Sigmoid colon (tissue), 7 donors: ENCODE data around the gene EPG5. TPM values are rescaled to one million over a fixed set of nuclear protein-coding genes. Genes with fewer than 3 reads are reported as not detected.

Source experiments
- DNase-seq: peaks from one replicate; pipeline ENCODE4 v3.0.0-alpha.2; 2019
- H3K27ac ChIP-seq, 4 donors: fragments of 200-600 bp; sonication (generic); one replicate each; pipeline ENCODE4 v1.5.1; 2016 to 2019; ENCODE audit warnings: mild to moderate bottlenecking in 1 of 4
- H3K27me3 ChIP-seq, 3 donors: fragments of 200-600 bp; sonication (generic); one replicate each; pipeline ENCODE4 v1.5.1; 2019; ENCODE audit warnings: mild to moderate bottlenecking in 1 of 3
- H3K36me3 ChIP-seq, 4 donors: fragments of 200-600 bp; sonication (generic); one replicate each; pipeline ENCODE4 v1.5.1; 2016 to 2019
- H3K4me1 ChIP-seq, 4 donors: fragments of 200-600 bp; sonication (generic); one replicate each; pipeline ENCODE4 v1.5.1; 2017 to 2019
- H3K4me3 ChIP-seq, 4 donors: fragments of 200-600 bp; sonication (generic); one replicate each; pipeline ENCODE4 v1.5.1; 2017 to 2019; ENCODE audit warnings: mild to moderate bottlenecking in 2 of 4, moderate library complexity in 1 of 4
- H3K9me3 ChIP-seq, 4 donors: fragments of 200-600 bp in 3 of 4; sonication (generic) in 3 of 4; one replicate each; pipeline versions ENCODE4 v1.5.1 to v1.6.1; 2013 to 2019
- CTCF ChIP-seq, 4 experiments: fragments of 450-650 bp in 3 of 4; fragments of 200-600 bp in 1 of 4; IDR thresholded peaks; one replicate each; pipeline ENCODE4 v1.5.1; 2016 to 2019; ENCODE audit warnings: antibody characterized with exemption in 4 of 4, mild to moderate bottlenecking in 3 of 4, moderate library complexity in 2 of 4
- EP300 ChIP-seq, 4 donors: sonication (generic); formaldehyde crosslinking; IDR thresholded peaks; one replicate each; pipeline ENCODE4 v1.6.1; 2017; ENCODE audit warnings: antibody characterized with exemption in 4 of 4
- POLR2A ChIP-seq, 2 donors: fragments of 450-650 bp; IDR thresholded peaks; one replicate each; pipeline ENCODE4 v1.6.1; 2016; ENCODE audit warnings: antibody characterized with exemption in 2 of 2, mild to moderate bottlenecking in 2 of 2, moderate library complexity in 2 of 2
- POLR2AphosphoS5 ChIP-seq, 4 donors: sonication (generic); formaldehyde crosslinking; IDR thresholded peaks; one replicate each; pipeline ENCODE4 v1.6.1; 2017; ENCODE audit warnings: antibody characterized with exemption in 4 of 4
- WGBS, 2 donors: extraction: QIAGEN DNeasy Blood & Tissue Kit; methylation state at CpG; one replicate each; pipeline ENCODE4 v1.1.7; 2013; 5-methylcytosine and 5-hydroxymethylcytosine counted together
- intact Hi-C: fragments of 100-400 bp; cut with DNase I; formaldehyde crosslinking; loops from one replicate; pipeline ENCODE4 v1.15.1; 2023
- polyA plus RNA-seq, 3 donors: library from polyadenylated mRNA; stranded (reverse); fragments of 200-250 nt; gene quantifications; one replicate each; pipeline ENCODE4 v1.2.3, GENCODE V29; 2013
- total RNA-seq, 4 donors: library from RNA; depleted of rRNA; stranded (reverse); fragments of >200 nt; gene quantifications; one replicate each; pipeline ENCODE4 v1.1.0, GENCODE V29; 2016
- donor health status: healthy with polysubstance abuse.
- donor health status: Bipolar disorder and iron deficiency.
- donor health status: healthy.

The EPG5 gene
- total and polyA plus RNA-seq, 7 donors = 3.7 to 29.1 (median 17.1) TPM

- no peak overlapping the region for H3K27ac ChIP-seq
- no peaks in the 10 kb centered on the region for H3K27me3 ChIP-seq
- intact Hi-C loops = no loop called here
- TF ChIP-seq EP300 (IDR thresholded peaks at IDR 0.05) (no peak), POLR2A (IDR thresholded peaks at IDR 0.05) (no peak), CTCF (IDR thresholded peaks at IDR 0.05) (no peak), POLR2AphosphoS5 (IDR thresholded peaks at IDR 0.05) (no peak)
- no peaks in the 10 kb centered on the region for H3K9me3 ChIP-seq
- H3K4me3 ChIP-seq = no peak overlapping the region
- H3K36me3 ChIP-seq = peaks cover 0 to 32% (median 15%) of the 10 kb centered on the region in 4 donors
- no peak for DNase-seq
- peaks cover 0 to 16% (median 8%) of the 10 kb centered on the region in 4 donors for H3K4me1 ChIP-seq
These were observed 10.0 kb downstream of the EPG5 start for GRCh38 chr18:45957100-45957499.

GRCh38 chr18:45954070-45954934 lies 12.8 kb downstream of the EPG5 start:
- 92 to 96% methylated on average over 7 of the region's 7 CpGs for WGBS, 2 donors
- Histone ChIP-seq H3K4me3 (no peak overlapping the region), H3K9me3 (no peaks in the 10 kb centered on the region), H3K27me3 (no peaks in the 10 kb centered on the region), H3K4me1 (peaks cover 0 to 10% (median 8%) of the 10 kb centered on the region in 4 donors), H3K36me3 (peaks cover 0 to 58% (median 17%) of the 10 kb centered on the region in 4 donors), H3K27ac (peak overlapping the region in 1 of 4 donors; percentile 2)
- intact Hi-C loops = no loop called here
- TF ChIP-seq POLR2AphosphoS5 (IDR thresholded peaks at IDR 0.05) (no peak), EP300 (IDR thresholded peaks at IDR 0.05) (no peak), CTCF (IDR thresholded peaks at IDR 0.05) (no peak), POLR2A (IDR thresholded peaks at IDR 0.05) (no peak)
- DNase-seq = no peak

- 94% methylated on average over 4 of the region's 4 CpGs for WGBS, 2 donors
- TF ChIP-seq POLR2AphosphoS5 (IDR thresholded peaks at IDR 0.05) = no peak
- TF ChIP-seq POLR2A (IDR thresholded peaks at IDR 0.05) = no peak
- no peak for TF ChIP-seq EP300 (IDR thresholded peaks at IDR 0.05)
- TF ChIP-seq CTCF (IDR thresholded peaks at IDR 0.05) = no peak
- intact Hi-C loops = no loop called here
- Histone ChIP-seq H3K4me1 (peaks cover 0 to 10% (median 8%) of the 10 kb centered on the region in 4 donors), H3K9me3 (no peaks in the 10 kb centered on the region), H3K27ac (no peak overlapping the region), H3K27me3 (no peaks in the 10 kb centered on the region), H3K36me3 (peaks cover 5 to 90% (median 43%) of the 10 kb centered on the region in 4 donors), H3K4me3 (no peak overlapping the region)
- no peak for DNase-seq
These were observed 16.0 kb downstream of the EPG5 start for GRCh38 chr18:45951016-45951714.

GRCh38 chr18:45945669-45946068 lies 21.5 kb downstream of the EPG5 start:
- intact Hi-C loops = no loop called here
- no peaks in the 10 kb centered on the region for H3K4me1 ChIP-seq
- H3K27me3 ChIP-seq = no peaks in the 10 kb centered on the region
- H3K9me3 ChIP-seq = no peaks in the 10 kb centered on the region
- 87% methylated on average over 5 of the region's 5 CpGs for WGBS, 2 donors
- H3K36me3 ChIP-seq = peaks cover 20 to 100% (median 72%) of the 10 kb centered on the region in 4 donors
- H3K4me3 ChIP-seq = no peak overlapping the region
- TF ChIP-seq CTCF (IDR thresholded peaks at IDR 0.05) = no peak
- TF ChIP-seq POLR2A (IDR thresholded peaks at IDR 0.05) = no peak
- no peak for TF ChIP-seq EP300 (IDR thresholded peaks at IDR 0.05)
- no peak for TF ChIP-seq POLR2AphosphoS5 (IDR thresholded peaks at IDR 0.05)
- no peak for DNase-seq
- no peak overlapping the region for H3K27ac ChIP-seq
